Keratinocyte (primary cell): ENCODE results near the gene PKNOX1. TPM values are rescaled to one million over a fixed set of nuclear protein-coding genes. Genes with fewer than 3 reads are reported as not detected.

Experiments used
- DNase-seq: peaks from one replicate; pipeline ENCODE4 v3.0.0-alpha.2; 2011; ENCODE audit warnings: low read depth, missing footprints, low spot score
- FAIRE-seq: peaks from 2 replicates; lab custom pipeline; 2011; peaks lifted over from hg19 to GRCh38; lab: Jason Lieb, UNC
- H2AFZ ChIP-seq: 2 replicates; pipeline ENCODE4 v1.6.0; 2012; ENCODE audit warnings: low read length, control low read depth, inconsistent platforms; ENCODE audit not compliant: control insufficient read depth
- H3K27ac ChIP-seq: 2 replicates; pipeline ENCODE4 v1.5.1; 2011; ENCODE audit warnings: low read length; ENCODE audit not compliant: control insufficient read depth, insufficient read depth
- H3K27me3 ChIP-seq: 3 replicates; pipeline ENCODE4 v1.6.0; 2011; ENCODE audit warnings: low read length; ENCODE audit not compliant: control insufficient read depth, insufficient read depth; ENCODE audit errors: extremely low read depth
- H3K36me3 ChIP-seq, 2 experiments: 2 replicates in 1 of 2; 3 replicates in 1 of 2; pipeline ENCODE4 v1.5.1; 2011; ENCODE audit warnings: low read length in 2 of 2, mild to moderate bottlenecking in 1 of 2; ENCODE audit not compliant: control insufficient read depth in 2 of 2, insufficient read depth in 2 of 2; ENCODE audit errors: extremely low read depth in 1 of 2
- H3K4me1 ChIP-seq: 3 replicates; pipeline ENCODE4 v1.5.1; 2011; ENCODE audit warnings: low read length; ENCODE audit not compliant: control insufficient read depth, insufficient read depth; ENCODE audit errors: extremely low read depth
- H3K4me2 ChIP-seq: 3 replicates; pipeline ENCODE4 v1.6.0; 2011; ENCODE audit warnings: low read depth, low read length; ENCODE audit not compliant: control insufficient read depth, insufficient read depth; ENCODE audit errors: extremely low read depth
- H3K4me3 ChIP-seq, 3 experiments: fragments of 200-600 bp in 1 of 3; sonication (generic) in 1 of 3; 2 replicates in 2 of 3; 3 replicates in 1 of 3; pipeline ENCODE4 v1.5.1; 2011 to 2016; ENCODE audit warnings: low read length in 3 of 3, mild to moderate bottlenecking in 3 of 3, control low read depth in 2 of 3, inconsistent platforms in 1 of 3, low read depth in 1 of 3, mixed read lengths in 1 of 3, mixed run types in 1 of 3, moderate library complexity in 1 of 3; ENCODE audit not compliant: control insufficient read depth in 2 of 3, insufficient read depth in 2 of 3; ENCODE audit errors: extremely low read depth in 1 of 3
- H3K79me2 ChIP-seq: 2 replicates; pipeline ENCODE4 v1.6.0; 2012; ENCODE audit warnings: low read length; ENCODE audit not compliant: control insufficient read depth, insufficient read depth
- H3K9ac ChIP-seq: 3 replicates; pipeline ENCODE4 v1.6.0; 2011; ENCODE audit warnings: low read length; ENCODE audit not compliant: control insufficient read depth, insufficient read depth; ENCODE audit errors: extremely low read depth
- H3K9me1 ChIP-seq: 3 replicates; pipeline ENCODE4 v1.6.0; 2011; ENCODE audit warnings: low read length; ENCODE audit not compliant: control insufficient read depth, insufficient read depth; ENCODE audit errors: extremely low read depth
- H3K9me3 ChIP-seq: 2 replicates; pipeline ENCODE4 v1.5.1; 2012; ENCODE audit warnings: low read depth, low read length; ENCODE audit not compliant: control insufficient read depth
- H4K20me1 ChIP-seq: 3 replicates; pipeline ENCODE4 v1.6.0; 2011; ENCODE audit warnings: low read length; ENCODE audit not compliant: control insufficient read depth, insufficient read depth; ENCODE audit errors: extremely low read depth
- CTCF ChIP-seq, 3 experiments: IDR thresholded peaks in 1 of 3; conservative IDR thresholded peaks in 1 of 3; optimal IDR thresholded peaks in 1 of 3; 2 replicates in 2 of 3; 3 replicates in 1 of 3; pipeline versions ENCODE3 to v1.5.1; 2011; ENCODE audit warnings: low read length in 3 of 3, mild to moderate bottlenecking in 3 of 3, moderate library complexity in 2 of 3, control low read depth in 1 of 3, inconsistent platforms in 1 of 3; ENCODE audit not compliant: insufficient read depth in 2 of 3; ENCODE audit errors: extremely low read depth in 1 of 3
- EZH2 ChIP-seq: IDR thresholded peaks from one replicate; pipeline ENCODE4 v1.6.1; 2012; ENCODE audit warnings: inconsistent platforms, mild to moderate bottlenecking, low read length, moderate library complexity
- dilution Hi-C: fragments of 300-500 bp; cut with MboI; formaldehyde crosslinking; loops from one replicate; pipeline ENCODE4 v1.7.0; 2020; ENCODE audit warnings: low sequenced_read_pairs; ENCODE audit not compliant: extremely low pct_ligation_motif_present
- polyA plus RNA-seq, 5 experiments: library from polyadenylated mRNA; depleted of rRNA in 3 of 5; stranded (reverse) in 3 of 5; stranded (forward) in 1 of 5; unstranded in 1 of 5; fragments of >200 nt; gene quantifications; 1 replicate in 1 of 5; 2 replicates in 3 of 5; 3 replicates in 1 of 5; pipeline versions ENCODE4 v1.2.1 to v1.2.3, GENCODE V29; 2011 to 2012; ENCODE audit warnings: missing spikeins in 2 of 5, low read depth in 1 of 5, low replicate concordance in 1 of 5

Gene PKNOX1
- polyA plus RNA-seq, 1 donor (not counting 4 experiments of a cell fraction or from before 2014, with no cell fraction given) = 33.3 TPM

GRCh38 chr21:43020177-43020576, 45.8 kb downstream of the PKNOX1 start:
- H3K4me1 ChIP-seq = no peaks in the 10 kb centered on the region

DNA sequence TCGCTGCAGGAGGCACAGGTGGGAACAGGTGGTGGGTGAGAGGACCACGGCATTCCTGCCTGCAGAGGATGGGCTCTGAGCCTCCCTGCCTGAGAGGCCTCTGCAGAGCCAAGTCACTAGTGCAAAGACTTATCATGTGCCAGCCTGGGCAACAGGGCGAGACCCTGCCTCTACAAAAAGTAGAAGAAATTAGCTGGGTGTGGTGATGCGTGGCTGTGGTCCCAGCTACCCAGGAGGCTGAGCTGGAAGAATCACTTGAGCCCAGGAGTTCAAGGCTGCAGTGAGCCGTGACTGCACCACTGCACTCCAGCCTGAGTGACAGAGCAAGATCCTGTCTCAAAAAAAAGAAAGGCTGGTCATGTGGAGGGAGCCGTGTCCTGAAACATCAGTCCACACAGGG, 46.4 kb downstream of the PKNOX1 start:
- DNase-seq (no peak), FAIRE-seq (no peak)
- no peak overlapping the region for H3K4me2 ChIP-seq
- TF ChIP-seq EZH2 (no peak), CTCF (optimal IDR thresholded peaks at IDR 0.05 in 1 of 3, IDR thresholded peaks at IDR 0.05 in 1 of 3, conservative IDR thresholded peaks at IDR 0.05 in 1 of 3; ENCODE audit: extremely low read depth in 1 of 3, insufficient read depth in 2 of 3, low read length in 3 of 3) (no peak)
- no peak overlapping the region for H3K9ac ChIP-seq
- no peaks in the 10 kb centered on the region for H3K27me3 ChIP-seq
- no peaks in the 10 kb centered on the region for H4K20me1 ChIP-seq
- H3K27ac ChIP-seq = no peak overlapping the region
- H3K79me2 ChIP-seq = no peaks in the 10 kb centered on the region
- H3K4me3 ChIP-seq = no peak overlapping the region
- dilution Hi-C loops = no loop called here
- no peaks in the 10 kb centered on the region for H3K9me1 ChIP-seq
- H3K9me3 ChIP-seq = no peaks in the 10 kb centered on the region
- H3K4me1 ChIP-seq = no peaks in the 10 kb centered on the region
- no peak overlapping the region for H2AFZ ChIP-seq
- peaks cover 24 to 28% of the 10 kb centered on the region in 2 experiments for H3K36me3 ChIP-seq

More at GRCh38 chr21:43020177-43020576, 45.8 kb downstream of the PKNOX1 start:
- Histone ChIP-seq H2AFZ (no peak overlapping the region), H3K36me3 (peaks cover 24% of the 10 kb centered on the region in 2 experiments), H3K4me2 (no peak overlapping the region), H4K20me1 (no peaks in the 10 kb centered on the region), H3K79me2 (no peaks in the 10 kb centered on the region), H3K27me3 (no peaks in the 10 kb centered on the region), H3K9me3 (no peaks in the 10 kb centered on the region), H3K4me3 (no peak overlapping the region), H3K27ac (no peak overlapping the region), H3K9ac (no peak overlapping the region), H3K9me1 (no peaks in the 10 kb centered on the region)
- DNase-seq (no peak), FAIRE-seq (no peak)
- dilution Hi-C loops = no loop called here
- TF ChIP-seq EZH2 (no peak), CTCF (optimal IDR thresholded peaks at IDR 0.05 in 1 of 3, IDR thresholded peaks at IDR 0.05 in 1 of 3, conservative IDR thresholded peaks at IDR 0.05 in 1 of 3; ENCODE audit: extremely low read depth in 1 of 3, insufficient read depth in 2 of 3, low read length in 3 of 3) (no peak)
